OCI-LY1 (cell line): ENCODE results near the gene MUL1.

ENCODE experiments used
- CTCF ChIP-seq: fragments of 200-600 bp; sonication (generic), shearing (Covaris generic); IDR thresholded peaks from 2 replicates; pipeline ENCODE4 v1.5.1; 2017; ENCODE audit warnings: mild to moderate bottlenecking, antibody characterized with exemption, low read length, moderate library complexity, mixed read lengths
- EZH2 ChIP-seq: fragments of 200-600 bp; sonication (generic), shearing (Covaris generic); IDR thresholded peaks from 2 replicates; pipeline ENCODE4 v1.8.0; 2017; ENCODE audit warnings: borderline replicate concordance, mixed run types, mild to moderate bottlenecking, antibody characterized with exemption, low read length, moderate library complexity, mixed read lengths

GRCh38 chr1:20555025-20555757, 47.2 kb upstream of the MUL1 start:
- TF ChIP-seq CTCF (no peak), EZH2 (no peak)
